ENCODE data around the gene DUSP28.
"Not testable (repeated sequence)": the region's sequence is repeated elsewhere in the genome, so short reads cannot be mapped to it uniquely, and the experiment has no call there.

The DUSP28 gene

DNA sequence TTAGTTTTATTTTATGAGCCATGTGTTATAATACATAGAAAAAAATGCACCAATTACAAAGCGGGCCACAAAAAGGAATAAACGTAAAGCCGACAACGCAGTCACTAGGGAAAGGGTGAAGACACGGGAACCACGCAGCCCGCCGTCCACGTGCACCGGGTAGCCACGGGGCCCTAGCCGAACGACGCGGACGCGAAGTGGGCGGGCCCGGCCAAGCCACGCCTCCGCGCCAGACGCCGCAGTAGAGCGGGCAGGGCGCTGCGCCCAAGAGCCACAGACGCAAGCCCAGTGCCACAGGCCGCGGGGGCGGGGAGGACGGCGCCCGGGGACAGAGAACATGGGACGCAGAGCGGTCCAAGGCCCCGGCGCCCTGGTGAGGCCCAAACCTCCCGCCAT, at the start of gene DUSP28:
DUSP28 (plus strand) TSS at position 274 of the 396 bp plus-strand sequence. CDS start 328 bp downstream, outside the sequence.
- DNase-seq, result peak; percentile 82 to 97 (median 93)
- intact Hi-C loops (cut with DNase I), result no loop called here

GRCh38 chr2:240510513-240511210, 49.5 kb upstream of the DUSP28 start:
- intact Hi-C loops (cut with DNase I), result no loop called here
- DNase-seq, result peak in 5 of 42 donors; percentile 1 to 9 (median 4)

DNA sequence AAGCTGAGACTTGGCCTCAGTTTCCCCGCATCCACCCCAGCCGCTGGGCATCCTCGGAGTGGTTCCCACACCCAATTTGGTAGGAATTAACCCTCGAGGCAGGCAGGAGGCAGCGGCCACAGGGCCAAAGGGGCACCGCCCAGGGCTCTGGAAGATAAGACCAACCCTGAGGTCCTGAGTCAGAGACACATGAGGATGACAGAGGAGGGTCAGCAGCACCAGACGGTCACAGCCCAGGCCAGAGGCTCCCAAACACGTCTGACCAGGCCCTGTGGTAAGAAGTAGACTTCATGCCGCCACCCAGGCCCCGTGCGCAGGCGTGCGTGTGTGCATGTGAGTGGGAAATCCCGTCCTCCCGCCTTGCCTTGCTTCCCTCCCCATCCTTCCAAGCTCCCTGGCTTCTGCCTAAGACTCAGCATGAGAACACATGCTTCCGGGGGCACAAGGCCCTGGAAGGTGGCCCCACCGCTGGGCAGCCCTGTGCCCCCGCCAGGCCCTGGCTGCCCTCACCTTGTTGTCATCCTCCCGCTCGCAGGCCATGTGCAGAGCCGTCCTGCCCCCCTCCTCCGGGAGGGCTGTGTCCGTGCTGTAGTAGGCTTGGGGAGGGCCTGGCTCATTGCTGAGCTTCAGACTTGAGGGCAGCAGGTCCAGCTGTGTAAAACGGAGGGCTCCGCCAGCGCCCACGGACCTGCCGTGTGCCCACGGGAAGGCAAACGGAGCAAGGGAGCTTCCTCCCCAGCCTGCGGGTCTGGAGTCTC, 48.6 kb upstream of the DUSP28 start:
- intact Hi-C loops (cut with DNase I), result no loop called here

GRCh38 chr2:240512109-240512485, 48.1 kb upstream of the DUSP28 start:
- intact Hi-C loops (cut with DNase I), result no loop called here
- DNase-seq, result peak in 6 of 42 donors; percentile 3 to 21 (median 10)

More for the DNA sequence above, 48.6 kb upstream of the DUSP28 start:
- DNase-seq, result peak in 5 of 42 donors; percentile 3 to 20 (median 12)

- intact Hi-C loops (cut with DNase I), result no loop called here
- peak in 7 of 42 donors; percentile 5 to 32 (median 15) for DNase-seq
Measured at GRCh38 chr2:240512666-240513535, 47.3 kb upstream of the DUSP28 start.

- intact Hi-C loops (cut with DNase I), result no loop called here
- peak in 41 of 42 donors; percentile 27 to 85 (median 62) for DNase-seq
Measured at GRCh38 chr2:240513549-240514287, 46.4 kb upstream of the DUSP28 start.

GRCh38 chr2:240514631-240515030, 45.5 kb upstream of the DUSP28 start:
- intact Hi-C loops (cut with DNase I), result no loop called here
- peak in 6 of 42 donors; percentile 3 to 23 (median 11) for DNase-seq

GRCh38 chr2:240517342-240517741, 42.8 kb upstream of the DUSP28 start:
- peak in 4 of 42 donors; percentile 7 to 21 (median 16) for DNase-seq
- intact Hi-C loops (cut with DNase I), result no loop called here

- intact Hi-C loops (cut with DNase I), result no loop called here
Measured at GRCh38 chr2:240518981-240519380, 41.2 kb upstream of the DUSP28 start.

GRCh38 chr2:240519396-240520129, 40.6 kb upstream of the DUSP28 start:
- intact Hi-C loops (cut with DNase I), result no loop called here
- peak in 5 of 42 donors; percentile 14 to 31 (median 20) for DNase-seq

More at GRCh38 chr2:240518981-240519380, 41.2 kb upstream of the DUSP28 start:
- DNase-seq, result peak in 1 of 42 donors; percentile 3

DNA sequence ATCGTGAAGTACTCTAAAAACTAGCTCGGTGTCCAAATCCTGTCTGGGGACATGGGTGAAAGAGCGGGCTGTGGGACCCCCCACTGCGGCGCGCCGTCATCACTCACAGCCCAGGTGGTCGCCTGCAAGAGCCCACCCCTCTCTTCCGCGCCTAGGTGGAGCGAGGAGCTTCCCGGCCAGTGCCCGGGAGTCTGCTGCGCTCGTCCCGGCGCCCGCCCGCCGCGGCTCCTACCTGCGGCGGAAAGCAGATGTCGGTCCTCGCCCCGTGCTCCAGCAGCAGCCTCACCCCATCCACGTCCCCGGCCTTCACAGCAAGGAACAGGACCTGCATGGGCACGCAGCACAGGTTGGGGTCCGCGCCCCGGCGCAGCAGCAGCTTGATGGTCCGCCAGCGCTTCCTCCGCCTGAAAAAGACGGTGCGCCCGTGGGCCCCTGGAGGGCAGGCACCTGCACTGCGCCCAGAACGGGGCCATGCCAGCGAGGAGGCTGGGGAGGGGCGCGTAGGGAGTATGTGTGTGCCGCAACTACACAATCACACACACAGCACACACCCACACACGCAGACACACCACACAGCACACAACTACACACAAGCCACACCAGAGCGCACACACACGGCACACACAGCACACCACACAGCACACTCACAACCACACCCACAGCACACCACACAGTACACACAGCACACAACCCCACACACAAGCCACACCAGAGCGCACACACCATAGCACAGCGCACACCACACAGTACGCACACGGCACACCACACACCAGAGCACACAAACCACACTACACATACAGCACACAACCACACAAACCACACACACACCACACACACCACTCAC, 39.8 kb upstream of the DUSP28 start:
- DNase-seq, result peak in 5 of 42 donors; percentile 8 to 33 (median 28)
- intact Hi-C loops (cut with DNase I), result no loop called here

- peak in 5 of 42 donors; percentile 13 to 30 (median 14) for DNase-seq
- intact Hi-C loops (cut with DNase I), result no loop called here
Measured at GRCh38 chr2:240520974-240521350, 39.2 kb upstream of the DUSP28 start.

DNA sequence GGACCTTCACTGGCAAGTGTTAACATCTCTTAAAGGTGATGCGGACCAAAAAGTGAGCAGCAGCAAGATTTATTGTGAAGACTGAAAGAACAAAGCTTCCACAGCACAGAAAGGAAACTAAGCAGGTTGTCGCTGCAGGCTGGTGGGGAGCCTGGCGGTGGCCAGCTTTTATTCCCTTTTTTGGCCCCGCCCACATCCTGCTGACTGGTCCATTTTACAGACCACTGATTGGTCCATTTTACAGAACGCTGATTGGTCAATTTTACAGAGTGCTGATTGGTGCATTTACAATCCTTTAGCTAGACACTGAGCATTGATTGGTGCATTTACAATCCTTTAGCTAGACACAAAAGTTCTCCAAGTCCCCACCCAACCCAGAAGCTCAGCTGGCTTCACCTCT, 38.3 kb upstream of the DUSP28 start:
- intact Hi-C loops (cut with DNase I), result not testable (repeated sequence)
- DNase-seq, result peak in 3 of 42 donors; percentile 3 to 24 (median 7)

- intact Hi-C loops (cut with DNase I), result no loop called here
- DNase-seq, result peak in 6 of 42 donors; percentile 2 to 19 (median 8)
Measured at GRCh38 chr2:240522406-240522805, 37.8 kb upstream of the DUSP28 start.

DNA sequence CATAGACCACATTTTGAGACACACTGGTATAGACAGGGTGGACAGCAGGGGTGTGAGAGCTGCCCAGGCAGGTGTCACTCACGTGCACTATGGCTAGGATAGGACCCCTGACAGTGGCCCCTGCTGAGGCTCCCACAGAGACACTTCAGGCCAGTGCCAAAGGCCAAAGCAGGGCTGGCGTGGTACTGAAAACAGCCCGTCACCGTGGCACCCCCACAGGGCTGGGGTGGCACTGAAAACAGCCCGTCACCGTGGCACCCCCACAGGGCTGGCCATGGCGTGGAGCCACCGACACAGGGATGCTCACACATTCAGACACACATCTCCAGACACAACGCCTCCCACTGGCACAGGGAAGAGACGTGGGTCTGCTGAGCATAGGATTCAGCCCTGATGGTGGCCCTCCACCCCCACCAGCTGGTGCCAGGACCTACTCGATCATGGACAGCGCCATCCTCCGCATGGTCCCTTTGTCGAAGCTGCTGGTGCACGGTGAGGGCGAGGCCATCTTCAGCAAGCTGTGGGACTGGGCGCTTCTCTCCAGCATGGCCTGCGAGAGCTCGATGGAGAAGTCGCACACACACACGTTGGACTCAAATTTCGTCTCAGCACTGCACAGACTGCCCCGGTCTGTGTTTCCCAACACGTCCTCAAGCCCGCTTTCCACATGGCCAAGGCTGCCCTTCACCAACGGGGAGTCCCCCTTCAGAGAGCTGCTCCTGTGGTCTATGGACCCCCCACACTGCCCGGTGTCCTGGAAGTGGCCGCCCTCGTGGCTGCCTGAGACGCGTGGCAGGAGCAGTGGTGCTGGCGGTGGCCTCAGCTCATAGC, 36.5 kb upstream of the DUSP28 start:
- peak in 7 of 42 donors; percentile 9 to 21 (median 13) for DNase-seq
- intact Hi-C loops (cut with DNase I), result no loop called here

Measured in head of caudate nucleus (tissue), 42 donors.